ENCODE data around the gene FBH1.

FBH1 gene

DNA sequence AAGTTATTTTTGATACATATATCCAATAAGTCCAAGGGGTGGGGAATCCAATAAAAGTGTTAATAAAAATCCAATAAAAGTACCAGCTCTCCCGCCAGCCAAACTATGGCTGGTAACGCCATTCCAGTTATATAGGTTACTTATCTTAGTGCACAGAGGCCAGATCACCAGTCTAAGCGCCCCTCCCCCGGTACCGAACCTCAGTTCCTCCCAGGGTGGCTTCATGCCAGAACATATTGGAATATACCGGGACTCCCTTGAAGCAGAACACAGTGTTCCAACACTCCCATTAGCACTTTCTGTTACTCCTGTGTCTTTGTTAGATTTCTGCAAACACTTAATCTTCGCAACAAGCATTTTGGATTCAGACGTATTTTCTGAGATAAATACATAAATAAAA is 7.5 kb downstream of the FBH1 start:
- no peak for DNase-seq (ENCODE audit: low read depth)
- no peak overlapping the region for H3K4me3 ChIP-seq (ENCODE audit: low read length)
- TF ChIP-seq, protein P1, sequence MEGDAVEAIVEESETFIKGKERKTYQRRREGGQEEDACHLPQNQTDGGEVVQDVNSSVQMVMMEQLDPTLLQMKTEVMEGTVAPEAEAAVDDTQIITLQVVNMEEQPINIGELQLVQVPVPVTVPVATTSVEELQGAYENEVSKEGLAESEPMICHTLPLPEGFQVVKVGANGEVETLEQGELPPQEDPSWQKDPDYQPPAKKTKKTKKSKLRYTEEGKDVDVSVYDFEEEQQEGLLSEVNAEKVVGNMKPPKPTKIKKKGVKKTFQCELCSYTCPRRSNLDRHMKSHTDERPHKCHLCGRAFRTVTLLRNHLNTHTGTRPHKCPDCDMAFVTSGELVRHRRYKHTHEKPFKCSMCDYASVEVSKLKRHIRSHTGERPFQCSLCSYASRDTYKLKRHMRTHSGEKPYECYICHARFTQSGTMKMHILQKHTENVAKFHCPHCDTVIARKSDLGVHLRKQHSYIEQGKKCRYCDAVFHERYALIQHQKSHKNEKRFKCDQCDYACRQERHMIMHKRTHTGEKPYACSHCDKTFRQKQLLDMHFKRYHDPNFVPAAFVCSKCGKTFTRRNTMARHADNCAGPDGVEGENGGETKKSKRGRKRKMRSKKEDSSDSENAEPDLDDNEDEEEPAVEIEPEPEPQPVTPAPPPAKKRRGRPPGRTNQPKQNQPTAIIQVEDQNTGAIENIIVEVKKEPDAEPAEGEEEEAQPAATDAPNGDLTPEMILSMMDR (IDR thresholded peaks at IDR 0.05; ENCODE audit: insufficient read depth, low read depth, low read length, missing control alignments): no peak

DNA sequence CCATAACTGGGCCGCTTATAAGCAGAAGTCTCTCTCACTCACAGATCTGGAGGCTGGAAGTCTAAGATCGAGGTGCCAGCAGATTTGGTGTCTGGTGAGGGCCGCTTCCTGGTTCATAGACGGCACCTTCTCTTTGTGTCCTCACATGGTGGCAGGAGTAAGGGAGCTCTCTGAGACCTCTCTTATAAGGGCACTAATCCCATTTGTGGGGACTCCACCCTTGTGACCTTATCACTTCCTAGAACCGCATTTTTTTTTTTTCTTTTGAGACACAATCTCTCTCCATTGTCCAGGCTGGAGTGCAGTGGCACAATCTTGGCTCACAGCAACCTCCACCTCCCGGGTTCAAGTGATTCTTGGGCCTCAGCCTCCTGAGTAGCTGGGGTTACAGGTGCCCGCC is 8.1 kb downstream of the FBH1 start:
- TF ChIP-seq, protein P1 (IDR thresholded peaks at IDR 0.05; ENCODE audit: insufficient read depth, low read depth, low read length, missing control alignments): no peak
- DNase-seq (ENCODE audit: low read depth): no peak
- no peak overlapping the region for H3K4me3 ChIP-seq (ENCODE audit: low read length)

DNA sequence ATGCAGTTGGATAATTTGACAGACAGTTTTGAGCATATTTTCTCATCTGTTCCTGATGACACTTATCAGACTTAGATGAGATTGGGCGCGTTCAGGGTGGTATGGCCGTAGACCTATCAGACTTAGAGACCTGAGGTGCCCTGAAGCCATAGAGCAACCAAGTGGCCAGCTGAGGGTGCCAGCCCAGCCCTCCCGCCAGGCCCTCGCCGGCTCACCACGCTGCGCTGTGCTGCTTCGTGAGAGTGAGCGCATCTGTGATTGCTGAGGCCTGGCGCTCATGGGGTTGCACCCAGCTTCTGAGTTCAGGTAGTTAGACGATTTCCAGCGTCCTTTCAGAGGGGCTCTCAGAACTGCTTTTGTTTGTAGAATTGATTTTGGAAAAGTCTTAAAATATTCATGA is 10.2 kb downstream of the FBH1 start:
- no peak overlapping the region for H3K4me3 ChIP-seq (ENCODE audit: low read length)
- TF ChIP-seq, protein P1 (IDR thresholded peaks at IDR 0.05; ENCODE audit: insufficient read depth, low read depth, low read length, missing control alignments): no peak
- DNase-seq (ENCODE audit: low read depth): no peak

DNA sequence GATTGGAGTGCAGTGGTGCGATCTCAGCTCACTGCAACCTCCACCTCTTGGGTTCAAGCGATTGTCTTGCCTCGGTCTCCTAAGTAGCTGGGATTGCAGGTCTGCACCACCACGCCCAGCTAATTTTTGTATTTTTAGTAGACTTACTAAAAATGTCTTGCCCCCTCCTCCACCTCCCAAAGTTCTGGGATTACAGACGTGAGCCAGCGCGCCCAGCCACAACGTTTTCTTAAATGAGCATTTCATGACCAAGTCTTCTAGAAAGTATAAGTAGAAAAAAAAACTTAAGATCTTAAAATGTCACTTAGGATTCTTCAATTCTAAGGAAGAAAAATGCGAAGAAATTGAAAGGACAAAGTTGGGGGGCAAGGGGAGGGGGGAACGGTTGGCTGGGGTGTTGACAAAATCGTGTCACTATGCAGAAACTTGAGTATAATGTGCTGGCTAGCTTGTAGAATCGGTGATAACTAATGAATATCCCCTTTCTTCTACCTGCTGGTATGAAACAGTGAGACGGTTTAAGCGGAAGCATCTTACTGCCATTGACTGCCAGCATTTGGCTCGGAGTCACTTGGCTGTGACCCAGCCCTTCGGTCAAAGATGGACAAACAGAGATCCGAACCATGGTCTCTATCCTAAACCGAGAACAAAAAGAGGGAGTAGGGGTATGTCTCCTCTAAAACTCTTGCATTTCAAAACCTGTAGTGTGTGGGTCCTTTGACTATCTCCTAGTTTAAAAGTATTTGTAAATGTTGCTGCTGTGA is 12.7 kb downstream of the FBH1 start:
- H3K4me3 ChIP-seq (ENCODE audit: low read length): no peak overlapping the region
- TF ChIP-seq, protein P1 (IDR thresholded peaks at IDR 0.05; ENCODE audit: insufficient read depth, low read depth, low read length, missing control alignments): no peak
- no peak for DNase-seq (ENCODE audit: low read depth)

DNA sequence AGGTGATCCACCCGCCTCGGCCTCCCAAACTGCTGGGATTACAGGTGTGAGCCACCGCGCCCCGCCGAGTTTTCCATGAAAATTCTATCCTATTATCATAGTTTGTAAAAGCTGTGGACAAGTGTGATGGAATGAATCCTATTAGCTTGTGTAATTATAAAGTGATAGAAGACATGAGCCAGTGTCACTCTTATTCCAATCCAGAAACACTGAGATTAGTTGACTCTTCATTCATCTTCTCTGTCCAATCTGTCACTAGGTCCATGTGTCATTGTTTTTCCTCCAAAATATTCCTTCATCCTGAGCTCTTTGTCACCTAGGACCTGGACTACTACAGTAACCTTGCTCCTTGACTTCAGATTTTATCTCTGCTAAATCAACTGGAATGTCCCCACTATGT is 13.5 kb downstream of the FBH1 start:
- DNase-seq (ENCODE audit: low read depth): no peak
- H3K4me3 ChIP-seq (ENCODE audit: low read length): no peak overlapping the region
- TF ChIP-seq, protein P1 (IDR thresholded peaks at IDR 0.05; ENCODE audit: insufficient read depth, low read depth, low read length, missing control alignments): no peak

DNA sequence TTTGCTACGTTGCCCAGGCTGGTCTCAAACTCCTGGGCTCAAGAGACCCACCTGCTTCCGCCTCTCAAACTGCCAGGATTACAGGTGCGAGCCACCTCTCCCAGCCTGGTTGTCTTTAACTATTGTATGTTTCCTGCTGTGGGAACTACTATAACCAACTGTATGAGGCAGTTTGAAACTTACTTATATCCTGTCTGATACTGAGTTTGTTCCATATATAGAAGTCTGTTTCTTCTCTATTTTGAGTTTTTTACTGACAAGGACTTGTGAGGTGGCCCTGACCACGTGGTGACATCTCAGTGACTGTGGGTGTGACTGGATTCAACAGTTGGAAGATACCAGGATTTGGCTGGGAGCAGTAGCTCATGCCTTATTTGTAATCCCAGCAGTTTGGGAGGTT is 14.2 kb downstream of the FBH1 start:
- DNase-seq (ENCODE audit: low read depth): no peak
- H3K4me3 ChIP-seq (ENCODE audit: low read length): no peak overlapping the region
- TF ChIP-seq, protein P1 (IDR thresholded peaks at IDR 0.05; ENCODE audit: insufficient read depth, low read depth, low read length, missing control alignments): no peak

All from epithelial cell of esophagus (primary cell).